ENCODE results near the gene FAM43A. TPM values are rescaled to one million over a fixed set of nuclear protein-coding genes. Genes with fewer than 3 reads are reported as not detected.
A peak's percentile ranks its signal among the peaks of the same experiment; 100 is the strongest.

Gene FAM43A
- polyA plus RNA-seq, 1 donor: 3.7 TPM

GRCh38 chr3:194675081-194675640 is 10.5 kb upstream of the FAM43A start:
- no peak for DNase-seq

- no peak for DNase-seq
These were observed 10.0 kb upstream of the FAM43A start for GRCh38 chr3:194675680-194676079.

GRCh38 chr3:194676471-194676870 is 9.2 kb upstream of the FAM43A start:
- DNase-seq: no peak

GRCh38 chr3:194680888-194681615 is 4.6 kb upstream of the FAM43A start:
- DNase-seq: no peak

- no peak for DNase-seq
These were observed 3.4 kb upstream of the FAM43A start for GRCh38 chr3:194682189-194682693.

- DNase-seq: no peak
These were observed 2.9 kb upstream of the FAM43A start for GRCh38 chr3:194682694-194683310.

- no peak for DNase-seq
These were observed 2.3 kb upstream of the FAM43A start for GRCh38 chr3:194683380-194683779.

- DNase-seq: no peak
These were observed 492 bp upstream of the FAM43A start for GRCh38 chr3:194685065-194685717.

- DNase-seq: no peak
These were observed 732 bp downstream of the FAM43A start for GRCh38 chr3:194686414-194686815.

GRCh38 chr3:194686816-194687637 is 1.3 kb downstream of the FAM43A start:
- peak; percentile 17 for DNase-seq

GRCh38 chr3:194687638-194688199 is 2.0 kb downstream of the FAM43A start:
- DNase-seq: no peak

GRCh38 chr3:194688200-194688740 is 2.6 kb downstream of the FAM43A start:
- no peak for DNase-seq

- DNase-seq: no peak
These were observed 3.3 kb downstream of the FAM43A start for GRCh38 chr3:194688946-194689345.

- no peak for DNase-seq
These were observed 3.8 kb downstream of the FAM43A start for GRCh38 chr3:194689493-194689944.

GRCh38 chr3:194690501-194691372 is 5.1 kb downstream of the FAM43A start:
- DNase-seq: no peak

GRCh38 chr3:194691481-194692283 is 6.0 kb downstream of the FAM43A start:
- DNase-seq: no peak

GRCh38 chr3:194696702-194697101 is 11.0 kb downstream of the FAM43A start:
- no peak for DNase-seq

GRCh38 chr3:194702545-194702944 is 16.9 kb downstream of the FAM43A start:
- no peak for DNase-seq

GRCh38 chr3:194705227-194705626 is 19.5 kb downstream of the FAM43A start:
- no peak for DNase-seq

All from left kidney (tissue), 2 donors.